NOMO-1 treated with dmso at 0.1 percent for 144 hours (cell line): ENCODE data around the gene KLHL28.

Experiments used
- DNase-seq: peaks from one replicate; lab custom pipeline; 2025; ENCODE audit not compliant: unreplicated experiment; lab: John Stamatoyannopoulos, UW

Gene KLHL28

GRCh38 chr14:44961554-44962333, at the start of gene KLHL28, which contains the start of gene TOGARAM1:
TSS of gene KLHL28 (minus strand) at chr14:44961947. CDS start at chr14:44945928, 16,019 bp downstream.
TSS of gene TOGARAM1 (plus strand) at chr14:44962190. CDS start at chr14:44962422, 232 bp downstream.
- DNase-seq = peak; percentile 99

GRCh38 chr14:45003924-45004323, 42.2 kb upstream of the KLHL28 start:
- no peak for DNase-seq

GRCh38 chr14:44995770-44996294, 34.1 kb upstream of the KLHL28 start:
- no peak for DNase-seq

GRCh38 chr14:44995196-44995595, 33.4 kb upstream of the KLHL28 start:
- no peak for DNase-seq

GRCh38 chr14:44990533-44990932, 28.8 kb upstream of the KLHL28 start:
- no peak for DNase-seq

- no peak for DNase-seq
Measured at GRCh38 chr14:44989497-44990440, 28.0 kb upstream of the KLHL28 start.

GRCh38 chr14:44988694-44989093, 26.9 kb upstream of the KLHL28 start:
- no peak for DNase-seq

GRCh38 chr14:44982594-44982993, 20.8 kb upstream of the KLHL28 start:
- no peak for DNase-seq

- DNase-seq = no peak
Measured at GRCh38 chr14:44981198-44981597, 19.5 kb upstream of the KLHL28 start.

- DNase-seq = no peak
Measured at GRCh38 chr14:44979740-44980356, 18.1 kb upstream of the KLHL28 start.

GRCh38 chr14:44979273-44979672, 17.5 kb upstream of the KLHL28 start:
- DNase-seq = no peak

- no peak for DNase-seq
Measured at GRCh38 chr14:44971459-44971858, 9.7 kb upstream of the KLHL28 start.

- no peak for DNase-seq
Measured at GRCh38 chr14:44970907-44971306, 9.2 kb upstream of the KLHL28 start.

GRCh38 chr14:44968714-44969113, 7.0 kb upstream of the KLHL28 start:
- DNase-seq = no peak

GRCh38 chr14:44966601-44967336, 5.0 kb upstream of the KLHL28 start:
- DNase-seq = no peak

- DNase-seq = no peak
Measured at GRCh38 chr14:44963775-44964380, 2.1 kb upstream of the KLHL28 start.

GRCh38 chr14:44963044-44963528, 1.3 kb upstream of the KLHL28 start:
- no peak for DNase-seq

- peak; percentile 7 for DNase-seq
Measured at GRCh38 chr14:44962334-44963043, 742 bp upstream of the KLHL28 start.

GRCh38 chr14:44961151-44961553, 595 bp downstream of the KLHL28 start:
- peak; percentile 55 for DNase-seq
